ENCODE data around the gene ATG5.

- TF ChIP-seq SIN3A (IDR thresholded peaks at IDR 0.05; ENCODE audit: borderline replicate concordance, insufficient read depth, low read length) = no peak
- no peak for TF ChIP-seq TAF1 (IDR thresholded peaks at IDR 0.05; ENCODE audit: borderline replicate concordance, insufficient read depth, low read length)
Observed at GRCh38 chr6:106253172-106253571, 72.4 kb downstream of the ATG5 start.
